ENCODE data around the gene INSYN2B.

Gene INSYN2B

DNA sequence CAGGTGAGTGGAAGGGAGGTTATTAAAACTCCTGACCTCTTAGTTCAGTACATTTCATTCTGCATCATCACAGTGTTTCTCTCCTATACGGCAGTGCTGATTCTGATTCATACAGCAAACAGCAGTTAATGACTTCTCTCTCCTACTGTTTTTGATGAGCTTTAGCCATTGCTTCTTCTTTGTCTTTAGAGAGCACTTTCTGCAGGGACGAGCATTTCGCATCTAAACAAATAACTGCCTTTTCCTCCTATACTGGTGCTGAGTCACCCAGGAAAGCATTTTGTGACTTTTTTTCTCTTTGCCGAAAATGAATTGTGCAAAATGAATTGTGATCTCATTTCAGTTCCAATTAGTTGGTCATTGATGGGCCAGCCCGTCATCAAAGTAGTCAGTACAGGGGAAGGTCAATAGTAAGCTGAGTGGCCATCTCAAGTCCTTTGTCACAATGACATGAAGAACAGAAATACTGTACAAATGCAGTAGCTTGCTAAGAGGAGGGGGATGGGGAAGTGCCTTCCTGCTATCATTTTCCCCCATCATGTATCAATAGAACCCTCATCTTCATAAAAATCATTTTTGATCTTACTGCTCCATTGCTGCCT is 98.5 kb downstream of the INSYN2B start:
- Histone ChIP-seq H3K9me3 (ENCODE audit: insufficient read depth, low read length, severe bottlenecking) (no peaks in the 10 kb centered on the region), H3K36me3 (ENCODE audit: insufficient read depth, low read length) (peaks cover 13% of the 10 kb centered on the region; the same call in 1 of the 2 replicates), H3K4me3 (ENCODE audit: low read depth in 1 of 2, low read length in 2 of 2) (no peak overlapping the region), H3K27me3 (ENCODE audit: insufficient read depth, low read length, poor library complexity) (no peaks in the 10 kb centered on the region), H3K79me2 (ENCODE audit: insufficient read depth, low read length) (no peaks in the 10 kb centered on the region), H2AFZ (ENCODE audit: low read depth, low read length) (no peak overlapping the region), H3K4me1 (ENCODE audit: insufficient read depth, low read length) (no peaks in the 10 kb centered on the region), H3K4me2 (ENCODE audit: insufficient read depth, low read length) (no peak overlapping the region), H3K9ac (ENCODE audit: low read depth, low read length) (no peak overlapping the region), H3K27ac (ENCODE audit: low read length) (no peak overlapping the region), H4K20me1 (ENCODE audit: insufficient read depth, low read length) (peaks cover 10% of the 10 kb centered on the region; the same call in 1 of the 2 replicates)
- DNase-seq: no peak
- TF ChIP-seq EZH2 (IDR thresholded peaks at IDR 0.05; ENCODE audit: borderline replicate concordance, low read depth, low read length, severe bottlenecking): no peak
- TF ChIP-seq, protein P1, sequence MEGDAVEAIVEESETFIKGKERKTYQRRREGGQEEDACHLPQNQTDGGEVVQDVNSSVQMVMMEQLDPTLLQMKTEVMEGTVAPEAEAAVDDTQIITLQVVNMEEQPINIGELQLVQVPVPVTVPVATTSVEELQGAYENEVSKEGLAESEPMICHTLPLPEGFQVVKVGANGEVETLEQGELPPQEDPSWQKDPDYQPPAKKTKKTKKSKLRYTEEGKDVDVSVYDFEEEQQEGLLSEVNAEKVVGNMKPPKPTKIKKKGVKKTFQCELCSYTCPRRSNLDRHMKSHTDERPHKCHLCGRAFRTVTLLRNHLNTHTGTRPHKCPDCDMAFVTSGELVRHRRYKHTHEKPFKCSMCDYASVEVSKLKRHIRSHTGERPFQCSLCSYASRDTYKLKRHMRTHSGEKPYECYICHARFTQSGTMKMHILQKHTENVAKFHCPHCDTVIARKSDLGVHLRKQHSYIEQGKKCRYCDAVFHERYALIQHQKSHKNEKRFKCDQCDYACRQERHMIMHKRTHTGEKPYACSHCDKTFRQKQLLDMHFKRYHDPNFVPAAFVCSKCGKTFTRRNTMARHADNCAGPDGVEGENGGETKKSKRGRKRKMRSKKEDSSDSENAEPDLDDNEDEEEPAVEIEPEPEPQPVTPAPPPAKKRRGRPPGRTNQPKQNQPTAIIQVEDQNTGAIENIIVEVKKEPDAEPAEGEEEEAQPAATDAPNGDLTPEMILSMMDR (IDR thresholded peaks at IDR 0.05; ENCODE audit: borderline replicate concordance, extremely low read depth, low read length, poor library complexity, severe bottlenecking): no peak
- ATAC-seq (ENCODE audit: insufficient read depth, low read depth): no peak

DNA sequence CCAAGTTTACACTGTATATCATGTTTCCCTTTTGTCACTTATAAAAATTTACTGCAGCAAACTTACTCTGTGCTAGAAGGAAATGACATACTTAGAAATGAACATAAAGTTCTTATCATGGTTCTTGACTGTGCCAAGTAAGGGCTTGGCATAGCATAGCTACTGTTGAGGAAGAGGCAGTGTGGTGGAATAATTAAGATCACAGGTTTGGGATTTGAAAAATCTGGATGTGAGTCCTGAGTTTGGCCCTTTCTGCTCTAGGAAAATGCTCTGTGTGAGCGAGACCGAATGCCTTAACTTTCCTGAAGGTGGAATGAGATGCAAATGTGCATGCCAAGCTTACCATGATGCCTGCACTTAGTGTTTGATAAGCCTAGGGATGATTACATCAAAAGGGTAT is 99.5 kb downstream of the INSYN2B start:
- Histone ChIP-seq H2AFZ (ENCODE audit: low read depth, low read length) (no peak overlapping the region), H3K9ac (ENCODE audit: low read depth, low read length) (no peak overlapping the region), H3K27me3 (ENCODE audit: insufficient read depth, low read length, poor library complexity) (no peaks in the 10 kb centered on the region), H3K27ac (ENCODE audit: low read length) (no peak overlapping the region), H3K79me2 (ENCODE audit: insufficient read depth, low read length) (no peaks in the 10 kb centered on the region), H3K9me3 (ENCODE audit: insufficient read depth, low read length, severe bottlenecking) (no peaks in the 10 kb centered on the region), H3K36me3 (ENCODE audit: insufficient read depth, low read length) (peaks cover 13% of the 10 kb centered on the region; the same call in 1 of the 2 replicates), H4K20me1 (ENCODE audit: insufficient read depth, low read length) (peaks cover 10% of the 10 kb centered on the region; the same call in 1 of the 2 replicates), H3K4me2 (ENCODE audit: insufficient read depth, low read length) (no peak overlapping the region), H3K4me3 (ENCODE audit: low read depth in 1 of 2, low read length in 2 of 2) (no peak overlapping the region), H3K4me1 (ENCODE audit: insufficient read depth, low read length) (no peaks in the 10 kb centered on the region)
- TF ChIP-seq, protein P1 (IDR thresholded peaks at IDR 0.05; ENCODE audit: borderline replicate concordance, extremely low read depth, low read length, poor library complexity, severe bottlenecking): no peak
- TF ChIP-seq EZH2 (IDR thresholded peaks at IDR 0.05; ENCODE audit: borderline replicate concordance, low read depth, low read length, severe bottlenecking): no peak
- ATAC-seq (ENCODE audit: insufficient read depth, low read depth): no peak
- DNase-seq: no peak

DNA sequence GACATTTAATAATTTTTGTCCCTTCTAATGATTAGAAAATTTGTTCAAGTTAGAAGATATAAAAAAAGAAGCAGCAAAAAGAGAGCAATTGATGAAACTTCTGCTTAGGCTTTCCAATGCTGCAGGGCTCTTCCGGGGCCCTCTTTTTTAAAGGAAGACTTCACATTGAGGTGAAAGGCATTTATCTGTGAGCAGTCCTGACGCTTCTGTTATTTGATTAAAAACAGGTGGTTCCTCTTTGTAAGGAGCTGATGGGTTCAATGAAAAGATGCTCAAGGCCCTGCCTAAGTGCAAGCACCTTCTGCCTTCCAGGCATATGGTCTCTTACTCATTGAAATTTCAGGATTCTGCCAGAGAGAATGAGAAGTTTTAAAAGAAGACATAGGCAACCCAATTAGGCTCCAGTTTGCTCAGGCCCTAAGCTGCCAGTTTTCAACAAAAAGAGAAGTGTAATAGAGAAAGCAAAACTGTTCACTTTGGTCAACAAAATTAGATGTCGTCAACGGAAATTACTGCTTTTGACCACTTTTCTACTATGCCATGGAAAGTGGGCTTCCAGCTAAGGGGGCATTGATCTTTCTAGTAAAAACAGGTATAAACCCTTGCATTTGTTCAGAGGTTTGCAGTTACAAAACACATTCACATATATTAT is 100.2 kb downstream of the INSYN2B start:
- H3K36me3 ChIP-seq (ENCODE audit: insufficient read depth, low read length): peaks cover 17% of the 10 kb centered on the region; the same call in 1 of the 2 replicates
- ATAC-seq (ENCODE audit: insufficient read depth, low read depth) (no peak), DNase-seq (no peak)
- no peaks in the 10 kb centered on the region for H3K4me1 ChIP-seq (ENCODE audit: insufficient read depth, low read length)
- no peaks in the 10 kb centered on the region for H3K9me3 ChIP-seq (ENCODE audit: insufficient read depth, low read length, severe bottlenecking)
- H3K4me3 ChIP-seq (ENCODE audit: low read depth in 1 of 2, low read length in 2 of 2): no peak overlapping the region
- no peak overlapping the region for H3K4me2 ChIP-seq (ENCODE audit: insufficient read depth, low read length)
- peaks cover 10% of the 10 kb centered on the region; the same call in 1 of the 2 replicates for H4K20me1 ChIP-seq (ENCODE audit: insufficient read depth, low read length)
- no peak for TF ChIP-seq EZH2 (IDR thresholded peaks at IDR 0.05; ENCODE audit: borderline replicate concordance, low read depth, low read length, severe bottlenecking)
- TF ChIP-seq, protein P1 (IDR thresholded peaks at IDR 0.05; ENCODE audit: borderline replicate concordance, extremely low read depth, low read length, poor library complexity, severe bottlenecking): no peak
- H2AFZ ChIP-seq (ENCODE audit: low read depth, low read length): no peak overlapping the region
- H3K79me2 ChIP-seq (ENCODE audit: insufficient read depth, low read length): no peaks in the 10 kb centered on the region
- H3K27ac ChIP-seq (ENCODE audit: low read length): no peak overlapping the region
- H3K27me3 ChIP-seq (ENCODE audit: insufficient read depth, low read length, poor library complexity): no peaks in the 10 kb centered on the region
- H3K9ac ChIP-seq (ENCODE audit: low read depth, low read length): no peak overlapping the region

Data from DND-41 (cell line).